Activated CD4-positive, alpha-beta memory T cell treated with anti-CD3 and anti-CD28 coated beads, Interleukin-2, amount 10 ng/mL, durations not matched to agents 7 days and 5 days (primary cell): Measurements from ENCODE around the gene IL15RA. TPM values are rescaled to one million over a fixed set of nuclear protein-coding genes. Genes with fewer than 3 reads are reported as not detected.
"Not testable (repeated sequence)": the region's sequence is repeated elsewhere in the genome, so short reads cannot be mapped to it uniquely, and the experiment has no call there.

ENCODE experiments used
- CTCF ChIA-PET: fragments of 350-600 bp; sonication (Branson Sonifier 250); formaldehyde crosslinking; loops from one replicate; lab custom pipeline; 2021; ENCODE audit warnings: antibody characterized with exemption, inconsistent platforms; lab: Charles Lee
- POLR2A ChIA-PET: fragments of 350-600 bp; sonication (Branson Sonifier 250); formaldehyde crosslinking; loops from one replicate; lab custom pipeline; 2021; ENCODE audit warnings: antibody characterized with exemption; lab: Charles Lee
- DNase-seq: peaks from one replicate; pipeline ENCODE4 v3.0.0-alpha.2; 2020
- H3K27ac Mint-ChIP-seq: one replicate; pipeline ENCODE4 v1.8.0; 2021; ENCODE audit warnings: mild to moderate bottlenecking, mixed read lengths
- H3K27me3 Mint-ChIP-seq: one replicate; pipeline ENCODE4 v1.8.0; 2021; ENCODE audit warnings: mixed read lengths
- H3K36me3 Mint-ChIP-seq: one replicate; pipeline ENCODE4 v1.8.0; 2021; ENCODE audit warnings: low read depth, mixed read lengths
- H3K4me1 Mint-ChIP-seq: one replicate; pipeline ENCODE4 v1.8.0; 2021; ENCODE audit warnings: mixed read lengths
- H3K4me3 Mint-ChIP-seq: one replicate; pipeline ENCODE4 v1.8.0; 2021; ENCODE audit warnings: mild to moderate bottlenecking, mixed read lengths
- H3K9me3 Mint-ChIP-seq: one replicate; pipeline ENCODE4 v1.8.0; 2021; ENCODE audit warnings: mixed read lengths
- total RNA-seq, 2 experiments: library from RNA; stranded (reverse); gene quantifications; one replicate each; pipeline ENCODE4 v1.2.3, GENCODE V29; 2021

Gene IL15RA
- total RNA-seq, 2 experiments from 2014 or later: 22.1 to 24.5 TPM

DNA sequence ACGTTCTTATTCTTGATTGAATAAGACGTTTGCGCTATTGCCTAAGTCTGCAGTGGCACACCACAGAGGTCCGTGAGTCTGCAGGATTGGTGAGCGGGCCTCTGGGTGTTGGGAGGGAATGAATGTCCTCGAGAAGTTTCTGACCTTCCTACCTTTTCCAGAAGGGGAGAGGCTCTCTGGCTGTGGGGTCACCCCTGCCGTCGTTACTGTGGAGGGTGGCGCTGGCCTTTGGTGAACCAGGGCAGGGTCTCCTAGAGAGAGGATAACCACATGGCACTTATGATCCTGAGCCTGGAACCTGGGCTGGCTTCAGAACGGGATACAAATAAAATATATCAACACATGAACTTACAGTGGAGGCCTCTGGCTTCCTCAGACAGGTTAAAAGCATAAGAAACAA, 13.8 kb downstream of the IL15RA start:
- ChIA-PET POLR2A (no interaction called here), CTCF (no interaction called here)
- Mint-ChIP-seq H3K9me3 (no peaks in the 10 kb centered on the region), H3K27ac (no peak overlapping the region), H3K27me3 (no peaks in the 10 kb centered on the region), H3K4me3 (no peak overlapping the region), H3K4me1 (peaks cover 2% of the 10 kb centered on the region), H3K36me3 (peaks cover 51% of the 10 kb centered on the region)
- no peak for DNase-seq

DNA sequence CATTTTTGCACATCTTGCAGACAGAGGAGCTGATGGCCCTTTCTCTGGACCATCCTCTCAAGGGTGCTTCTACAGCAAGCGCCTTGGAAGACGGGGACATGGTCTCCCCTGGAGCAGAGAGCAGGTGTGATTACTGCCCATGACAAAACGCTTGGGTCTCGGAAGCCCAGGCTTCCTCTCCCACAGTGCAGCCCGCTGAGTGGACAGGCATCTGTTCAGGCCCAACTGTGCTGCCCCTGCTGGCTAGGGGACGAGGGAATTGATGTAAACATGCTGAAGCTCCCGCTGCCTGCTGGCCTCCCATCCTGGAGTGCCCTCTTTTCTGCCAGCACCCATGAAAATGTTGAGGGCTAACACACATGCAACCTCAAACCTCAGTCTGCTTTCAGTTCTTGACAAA, 14.3 kb downstream of the IL15RA start:
- Mint-ChIP-seq H3K4me3 (no peak overlapping the region), H3K27me3 (no peaks in the 10 kb centered on the region), H3K27ac (no peak overlapping the region), H3K36me3 (peaks cover 48% of the 10 kb centered on the region), H3K4me1 (no peaks in the 10 kb centered on the region), H3K9me3 (no peaks in the 10 kb centered on the region)
- DNase-seq: no peak
- ChIA-PET CTCF (no interaction called here), POLR2A (no interaction called here)

DNA sequence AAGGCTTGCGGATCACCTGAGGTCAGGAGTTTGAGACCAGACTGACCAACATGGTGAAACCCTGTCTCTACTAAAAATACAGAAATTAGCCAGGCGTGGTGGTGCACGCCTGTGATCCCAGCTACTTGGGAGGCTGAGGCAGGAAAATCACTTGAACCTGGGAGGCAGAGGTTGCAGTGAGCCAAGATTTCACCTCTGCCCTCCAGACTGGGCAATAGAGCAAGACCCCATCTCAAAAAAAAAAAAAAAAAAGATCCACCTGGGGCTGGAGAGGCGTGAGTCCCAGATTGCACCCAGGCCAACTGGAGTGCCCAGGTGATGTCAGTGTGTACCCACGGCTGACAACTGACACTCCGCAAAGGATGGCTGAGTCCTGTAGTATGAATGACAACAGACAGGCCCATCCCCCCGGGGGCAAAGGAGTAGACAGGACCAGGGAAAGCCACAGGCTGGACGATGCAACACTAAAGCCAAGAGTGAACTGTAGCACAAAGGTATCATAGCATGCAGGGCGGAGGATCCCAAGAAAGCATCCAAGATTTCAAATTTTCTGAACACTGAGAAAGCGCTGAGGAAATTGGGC, 14.9 kb downstream of the IL15RA start:
- peaks cover 48% of the 10 kb centered on the region for H3K36me3 Mint-ChIP-seq
- H3K4me3 Mint-ChIP-seq, H3K9me3 Mint-ChIP-seq, H3K27ac Mint-ChIP-seq, CTCF ChIA-PET, DNase-seq, H3K27me3 Mint-ChIP-seq, POLR2A ChIA-PET, H3K4me1 Mint-ChIP-seq: not testable (repeated sequence)

DNA sequence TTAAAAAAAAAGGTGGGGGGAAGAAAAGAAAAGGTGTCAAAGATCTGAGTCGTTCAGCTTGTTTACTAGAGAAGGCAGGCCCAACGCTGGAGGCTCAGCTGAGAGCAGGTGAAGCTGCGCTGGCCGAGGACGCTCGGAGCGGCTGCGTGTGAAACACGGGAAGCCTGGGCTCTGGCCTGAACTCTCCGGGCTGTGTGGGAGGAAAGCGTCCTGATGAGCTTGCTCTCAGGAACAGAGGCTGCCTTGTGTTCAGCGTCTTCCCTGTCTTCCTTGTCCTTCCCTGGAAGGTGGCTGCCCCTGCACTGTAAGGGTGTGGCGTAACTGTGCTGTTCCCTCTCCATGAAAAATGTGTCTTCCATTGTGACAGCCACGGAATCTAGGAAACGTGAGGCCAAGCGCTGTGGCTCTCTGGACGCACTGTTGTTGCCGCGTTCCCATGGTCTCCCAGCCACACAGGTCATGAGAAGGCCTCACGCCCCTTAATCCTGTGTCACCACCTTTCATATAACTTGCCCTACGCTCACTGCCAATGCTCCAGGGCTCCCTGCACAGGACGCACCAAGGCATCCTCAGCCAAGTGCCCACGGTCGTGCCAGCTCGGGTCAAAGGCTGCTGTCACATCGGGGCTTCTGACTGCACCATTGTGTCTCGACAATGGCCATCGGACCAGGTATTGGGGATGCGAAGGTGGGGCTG, 15.8 kb downstream of the IL15RA start:
- no peaks in the 10 kb centered on the region for H3K4me1 Mint-ChIP-seq
- DNase-seq: no peak
- H3K27ac Mint-ChIP-seq: no peak overlapping the region
- H3K9me3 Mint-ChIP-seq: no peaks in the 10 kb centered on the region
- ChIA-PET CTCF (no interaction called here), POLR2A (no interaction called here)
- peaks cover 46% of the 10 kb centered on the region for H3K36me3 Mint-ChIP-seq
- no peak overlapping the region for H3K4me3 Mint-ChIP-seq
- H3K27me3 Mint-ChIP-seq: no peaks in the 10 kb centered on the region

DNA sequence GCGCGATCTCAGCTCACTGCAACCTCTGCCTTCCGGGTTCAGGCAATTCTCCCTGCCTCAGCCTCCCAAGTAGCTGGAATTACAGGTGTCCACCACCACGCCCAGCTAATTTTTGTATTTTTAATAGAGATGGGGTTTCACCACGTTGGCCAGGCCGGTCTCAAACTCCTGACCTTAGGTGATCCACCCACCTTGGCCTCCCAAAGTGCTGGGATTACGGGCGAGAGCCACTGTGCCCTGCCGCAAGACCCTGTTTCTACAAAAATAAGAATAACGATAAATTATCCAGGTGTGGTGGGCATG, 16.4 kb downstream of the IL15RA start:
- DNase-seq, H3K9me3 Mint-ChIP-seq, H3K4me3 Mint-ChIP-seq, H3K27ac Mint-ChIP-seq, CTCF ChIA-PET, H3K4me1 Mint-ChIP-seq, POLR2A ChIA-PET, H3K27me3 Mint-ChIP-seq: not testable (repeated sequence)
- H3K36me3 Mint-ChIP-seq: peaks cover 50% of the 10 kb centered on the region

DNA sequence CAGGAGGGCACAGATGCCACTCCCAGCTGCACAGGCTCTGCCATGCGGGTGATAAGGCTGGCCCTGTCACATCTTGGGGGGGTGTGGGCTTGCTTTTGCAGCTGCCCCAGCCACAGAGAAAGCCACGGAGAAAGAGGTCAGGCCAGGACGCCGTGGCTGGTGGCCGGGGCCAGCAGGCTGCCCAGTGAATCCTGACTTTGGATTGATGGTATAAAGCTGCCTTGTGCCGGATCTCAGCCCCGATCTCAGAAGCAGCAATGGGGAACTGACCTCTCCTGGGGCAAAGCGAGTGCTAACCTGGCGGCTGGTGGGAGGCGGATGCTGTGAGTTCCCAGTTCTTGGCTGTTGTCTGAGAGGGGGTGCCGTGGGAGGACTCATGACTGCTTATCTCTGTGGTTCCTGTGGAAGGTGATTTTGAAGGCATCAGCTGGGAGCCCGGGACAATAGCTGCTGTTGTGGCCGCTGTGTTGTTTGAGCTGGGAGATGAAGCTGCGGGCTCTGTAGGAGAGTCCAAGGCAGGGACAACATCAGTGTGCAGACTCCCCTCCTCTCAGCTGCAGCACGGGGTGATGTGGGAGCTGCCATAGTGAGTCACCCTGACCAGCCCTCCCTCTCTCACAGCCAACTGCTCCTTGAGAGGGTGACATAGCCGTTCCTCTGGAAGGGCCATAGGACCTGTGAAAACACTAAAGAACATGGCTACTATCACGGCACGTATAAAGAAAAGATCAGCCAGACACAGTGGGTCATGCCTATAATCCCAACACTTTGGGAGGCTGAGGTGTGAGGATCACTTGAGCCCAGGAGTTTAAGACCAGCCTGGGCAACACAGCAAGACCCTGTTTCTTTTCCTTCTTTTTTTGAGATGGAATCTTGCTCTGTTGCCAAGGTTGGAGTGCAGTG, 17.0 kb downstream of the IL15RA start:
- Mint-ChIP-seq H3K4me3 (no peak overlapping the region), H3K27me3 (no peaks in the 10 kb centered on the region), H3K36me3 (peaks cover 48% of the 10 kb centered on the region), H3K9me3 (no peaks in the 10 kb centered on the region), H3K27ac (no peak overlapping the region), H3K4me1 (no peaks in the 10 kb centered on the region)
- no peak for DNase-seq
- ChIA-PET CTCF (no interaction called here), POLR2A (no interaction called here)

DNA sequence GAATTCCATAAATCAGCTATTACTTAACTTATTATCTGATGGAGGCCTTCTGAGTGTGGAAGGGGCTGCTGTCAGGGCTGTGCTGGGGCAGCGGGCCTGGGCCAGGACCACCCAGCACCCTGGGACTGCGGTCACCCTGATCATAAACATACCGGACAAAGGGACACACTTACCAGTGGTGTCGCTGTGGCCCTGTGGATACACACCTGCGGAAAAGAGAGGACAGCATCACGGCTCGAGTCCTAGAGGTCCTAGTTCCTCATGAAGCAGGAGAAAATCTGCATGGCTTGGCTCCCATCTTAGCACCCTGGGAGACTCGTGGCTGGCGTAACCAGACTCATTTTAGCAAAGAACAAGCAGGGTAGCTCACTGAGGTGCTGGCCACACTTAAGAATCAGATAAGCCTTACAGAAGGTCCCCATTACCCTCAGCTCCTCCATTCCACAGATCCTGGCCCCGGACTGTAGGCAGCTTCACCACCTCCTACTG, 17.7 kb downstream of the IL15RA start:
- H3K36me3 Mint-ChIP-seq: peaks cover 46% of the 10 kb centered on the region
- POLR2A ChIA-PET: no interaction called here
- H3K27ac Mint-ChIP-seq: no peak overlapping the region
- no peaks in the 10 kb centered on the region for H3K9me3 Mint-ChIP-seq
- no peaks in the 10 kb centered on the region for H3K27me3 Mint-ChIP-seq
- CTCF ChIA-PET: interaction anchor here (0.7 kb wide), 2 partner anchors 15 to 168 kb away, joined by 3 to 4 read pairs; no protein-coding TSS in a partner anchor
- no peak overlapping the region for H3K4me3 Mint-ChIP-seq
- no peaks in the 10 kb centered on the region for H3K4me1 Mint-ChIP-seq
- no peak for DNase-seq

DNA sequence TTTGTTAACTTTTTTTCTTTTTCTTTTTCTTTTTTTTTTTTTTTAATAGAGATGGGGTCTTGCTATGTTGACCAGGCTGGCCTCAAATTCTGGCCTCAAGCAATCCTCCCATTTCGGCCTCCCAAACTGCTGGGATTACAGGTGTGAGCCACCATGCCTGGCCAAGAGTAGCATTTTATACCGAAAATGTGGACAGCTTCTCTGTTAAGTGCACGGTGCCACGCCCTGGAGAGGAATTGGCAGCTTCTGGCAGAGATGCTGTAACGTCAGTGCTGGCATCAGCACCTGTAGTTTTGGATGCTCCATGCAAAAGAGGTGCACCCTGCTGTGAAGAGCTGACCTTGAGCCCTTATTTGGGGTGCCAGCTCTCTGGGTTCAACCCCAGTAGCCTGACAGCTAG, 18.2 kb downstream of the IL15RA start:
- POLR2A ChIA-PET: interaction anchor here (1.0 kb wide), 1 partner anchor 164 kb away, joined by 3 read pairs; no protein-coding TSS in a partner anchor
- H3K27me3 Mint-ChIP-seq: no peaks in the 10 kb centered on the region

DNA sequence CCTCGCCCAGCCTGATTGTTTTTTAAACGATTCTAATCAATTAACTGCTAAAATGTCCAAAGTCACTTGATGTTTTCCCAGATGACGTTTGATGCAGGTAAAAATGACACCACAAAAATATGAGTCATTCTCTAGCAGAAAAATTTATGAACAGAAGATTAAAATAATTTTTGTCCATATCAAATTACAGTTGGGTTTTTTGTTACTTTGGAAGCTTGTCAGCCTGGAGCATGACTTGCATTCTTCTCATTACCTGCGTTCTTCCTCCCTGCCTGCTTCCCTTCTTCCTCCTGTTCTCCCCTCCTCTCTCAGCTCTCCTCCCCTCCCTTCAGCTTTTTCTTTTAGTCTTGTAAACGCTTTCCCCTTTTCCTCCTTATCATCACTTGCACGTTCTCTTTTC, 18.7 kb downstream of the IL15RA start:
- Mint-ChIP-seq H3K4me3 (no peak overlapping the region), H3K27me3 (no peaks in the 10 kb centered on the region), H3K9me3 (no peaks in the 10 kb centered on the region), H3K27ac (no peak overlapping the region), H3K36me3 (peaks cover 44% of the 10 kb centered on the region), H3K4me1 (no peaks in the 10 kb centered on the region)
- ChIA-PET CTCF (interaction anchor here (0.7 kb wide), 1 partner anchor 14 kb away, joined by 3 read pairs; no protein-coding TSS in a partner anchor), POLR2A (interaction anchor here (1.0 kb wide), 1 partner anchor 164 kb away, joined by 3 read pairs; no protein-coding TSS in a partner anchor)
- no peak for DNase-seq

More for the DNA sequence above, 18.2 kb downstream of the IL15RA start:
- H3K36me3 Mint-ChIP-seq: peaks cover 46% of the 10 kb centered on the region
- CTCF ChIA-PET: interaction anchor here (0.7 kb wide), 2 partner anchors 15 to 167 kb away, joined by 3 to 4 read pairs; no protein-coding TSS in a partner anchor
- H3K4me1 Mint-ChIP-seq: no peaks in the 10 kb centered on the region
- H3K27ac Mint-ChIP-seq: no peak overlapping the region
- no peaks in the 10 kb centered on the region for H3K9me3 Mint-ChIP-seq
- DNase-seq: no peak
- H3K4me3 Mint-ChIP-seq: no peak overlapping the region

DNA sequence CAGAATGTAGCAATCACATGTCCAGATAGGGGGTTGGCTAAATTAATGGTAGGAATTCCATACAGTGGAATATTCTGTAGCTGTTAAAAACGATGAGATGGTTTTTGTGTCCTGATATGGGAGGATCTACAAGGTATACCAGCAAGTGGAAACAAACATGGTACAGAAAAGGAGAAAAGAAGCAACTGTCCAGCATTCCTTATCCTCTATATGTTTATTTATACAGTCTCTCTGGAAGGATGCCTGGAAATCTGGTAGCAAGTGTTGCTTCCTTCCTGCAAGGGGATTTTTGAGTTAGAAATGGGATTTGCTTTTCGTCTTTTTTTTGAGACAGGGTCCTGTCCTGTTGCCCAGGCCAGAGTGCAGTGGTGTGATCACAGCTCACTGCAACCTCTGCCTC, 19.3 kb downstream of the IL15RA start:
- no peak for DNase-seq
- Mint-ChIP-seq H3K27ac (no peak overlapping the region), H3K4me1 (no peaks in the 10 kb centered on the region), H3K4me3 (no peak overlapping the region), H3K9me3 (no peaks in the 10 kb centered on the region), H3K36me3 (peaks cover 47% of the 10 kb centered on the region), H3K27me3 (no peaks in the 10 kb centered on the region)
- ChIA-PET CTCF (no interaction called here), POLR2A (interaction anchor here (1.0 kb wide), 1 partner anchor 163 kb away, joined by 3 read pairs; no protein-coding TSS in a partner anchor)

DNA sequence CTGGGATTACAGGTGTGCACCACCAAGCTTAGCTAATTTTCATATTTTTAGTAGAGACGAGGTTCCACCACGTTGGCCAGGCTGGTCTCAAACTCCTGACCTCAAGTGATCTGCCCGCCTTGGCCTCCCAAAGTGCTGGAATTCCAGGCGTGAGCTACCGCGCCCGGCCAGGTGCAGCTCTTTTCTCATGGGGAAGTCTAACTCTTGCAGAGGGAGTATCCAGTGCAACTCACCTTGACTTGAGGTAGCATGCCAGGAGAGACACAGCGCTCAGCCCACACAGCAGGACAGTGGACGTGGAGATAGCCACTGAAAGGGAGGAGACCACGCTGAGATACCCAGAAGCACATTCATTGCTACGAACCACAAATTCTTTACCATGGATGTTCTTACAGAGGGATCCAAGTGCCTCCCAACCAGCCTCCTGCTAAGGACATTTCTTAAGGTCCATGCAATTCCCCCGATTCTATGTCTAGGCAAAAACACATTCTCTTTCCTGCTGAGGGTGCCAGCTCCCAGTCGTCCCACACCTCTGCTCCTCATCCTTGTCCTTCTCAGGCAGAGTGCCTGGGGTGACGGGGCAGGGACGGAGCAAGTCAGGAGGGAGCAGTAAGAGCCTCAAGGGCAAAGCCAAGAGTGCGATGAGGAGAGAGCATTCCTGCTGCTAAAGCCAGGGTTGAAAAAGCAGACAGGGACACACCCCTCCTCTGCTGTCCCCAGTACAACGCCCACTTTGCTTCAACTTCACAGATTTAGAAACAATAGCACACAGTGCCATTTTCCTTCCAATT, 21.0 kb downstream of the IL15RA start:
- H3K9me3 Mint-ChIP-seq: no peaks in the 10 kb centered on the region
- H3K4me3 Mint-ChIP-seq: no peak overlapping the region
- CTCF ChIA-PET: no interaction called here
- H3K4me1 Mint-ChIP-seq: no peaks in the 10 kb centered on the region
- H3K36me3 Mint-ChIP-seq: peaks cover 46% of the 10 kb centered on the region
- H3K27ac Mint-ChIP-seq: no peak overlapping the region
- POLR2A ChIA-PET: interaction anchor here (0.9 kb wide), 1 partner anchor 68 kb away, joined by 3 read pairs; no protein-coding TSS in a partner anchor
- DNase-seq: no peak
- no peaks in the 10 kb centered on the region for H3K27me3 Mint-ChIP-seq

DNA sequence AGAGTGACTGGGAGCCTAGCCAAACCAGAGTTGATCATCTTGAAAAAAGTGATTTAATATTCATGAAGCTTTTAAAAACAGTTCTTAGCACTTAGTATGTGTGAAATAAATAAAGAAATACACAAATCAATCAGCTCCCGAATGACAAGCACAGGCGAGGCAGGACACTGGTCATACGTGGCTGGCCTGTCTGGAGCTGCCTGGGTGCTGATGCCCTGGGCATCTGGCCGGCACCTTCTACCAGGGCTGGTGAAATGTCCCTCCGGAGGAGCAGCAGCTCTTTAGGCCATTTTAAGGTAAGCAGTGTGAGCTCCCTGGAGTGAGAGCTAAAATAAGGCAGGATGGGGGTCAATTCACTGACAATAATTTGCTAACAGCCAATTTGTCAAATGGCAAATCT, 23.7 kb downstream of the IL15RA start:
- no peaks in the 10 kb centered on the region for H3K9me3 Mint-ChIP-seq
- no peak overlapping the region for H3K4me3 Mint-ChIP-seq
- H3K27ac Mint-ChIP-seq: no peak overlapping the region
- H3K36me3 Mint-ChIP-seq: peaks cover 28% of the 10 kb centered on the region
- H3K27me3 Mint-ChIP-seq: no peaks in the 10 kb centered on the region
- no peak for DNase-seq
- H3K4me1 Mint-ChIP-seq: no peaks in the 10 kb centered on the region
- POLR2A ChIA-PET: interaction anchor here (0.9 to 1.0 kb wide), 2 partner anchors 13 to 34 kb away, joined by 3 to 4 read pairs; no protein-coding TSS in a partner anchor
- CTCF ChIA-PET: no interaction called here
